HepG2 (cell line): Measurements from ENCODE around the gene CA10. TPM values are rescaled to one million over a fixed set of nuclear protein-coding genes. Genes with fewer than 3 reads are reported as not detected.

Experiments
- ATAC-seq: fragments of 200-7000 bp; cut with Tn5 transposase; 3 replicates; pipeline ENCODE4 v1.9.1; 2020; ENCODE audit warnings: mild to moderate bottlenecking, moderate library complexity
- BruUV-seq: library from RNA; stranded (reverse); fragments of 400-500 nt; replicated peaks from 2 replicates; lab custom pipeline; 2021; lab: Mats Ljungman, UMichigan
- CTCF ChIA-PET: fragments of 300-600 bp; formaldehyde crosslinking; extraction: SDS; loops from one replicate; lab custom pipeline; 2021; ENCODE audit warnings: low total read pairs, inconsistent platforms, low intra/inter-chr PET ratio; lab: Yijun Ruan, JAX
- POLR2A ChIA-PET: fragments of 350-600 bp; sonication (Branson Sonifier 250); formaldehyde crosslinking; loops from one replicate; lab custom pipeline; 2020; ENCODE audit warnings: antibody characterized with exemption, inconsistent platforms; lab: Yijun Ruan, JAX
- DNase-seq: peaks from one replicate; pipeline ENCODE4 v3.0.0-alpha.2; 2015; ENCODE audit warnings: low spot score
- FAIRE-seq: peaks from 3 replicates; lab custom pipeline; 2011; peaks lifted over from hg19 to GRCh38; lab: Jason Lieb, UNC
- H2AFZ ChIP-seq: one replicate; pipeline ENCODE4 v1.6.1; 2011; ENCODE audit warnings: low read length, inconsistent platforms
- H3K27ac ChIP-seq: fragments of 300-600 bp; 3 replicates; pipeline ENCODE4 v1.8.0; 2011; ENCODE audit warnings: mixed run types, mild to moderate bottlenecking, mixed read lengths, low read length, inconsistent platforms; ENCODE audit not compliant: insufficient read depth; ENCODE audit errors: extremely low read length
- H3K27me3 ChIP-seq, 2 experiments: fragments of 200-600 bp in 1 of 2; 2 replicates in 1 of 2; 3 replicates in 1 of 2; pipeline versions ENCODE4 v1.6.0 to v1.8.0; 2011; ENCODE audit warnings: low read length in 2 of 2, mild to moderate bottlenecking in 2 of 2, moderate library complexity in 2 of 2, inconsistent platforms in 1 of 2; ENCODE audit not compliant: insufficient read depth in 2 of 2, control insufficient read depth in 1 of 2
- H3K36me3 ChIP-seq, 2 experiments: fragments of 200-600 bp in 1 of 2; replicated peaks in 1 of 2; 2 replicates in 1 of 2; 3 replicates in 1 of 2; pipeline versions ENCODE4 v1.5.1 to v1.8.0; 2011; ENCODE audit warnings: low read length in 2 of 2, inconsistent platforms in 1 of 2; ENCODE audit not compliant: insufficient read depth in 2 of 2, control insufficient read depth in 1 of 2
- H3K4me1 ChIP-seq: 2 replicates; pipeline ENCODE4 v1.5.1; 2012; ENCODE audit warnings: low read length, inconsistent platforms; ENCODE audit not compliant: insufficient read depth
- H3K4me2 ChIP-seq: 2 replicates; pipeline ENCODE4 v1.6.0; 2011; ENCODE audit warnings: low read depth, low read length, inconsistent platforms
- H3K4me3 ChIP-seq, 3 experiments: fragments of 200-600 bp in 1 of 3; sonication (generic), shearing (Covaris generic) in 1 of 3; replicated peaks in 1 of 3; 2 replicates each; pipeline ENCODE4 v1.5.1; 2011 to 2016; ENCODE audit warnings: low read length in 3 of 3, inconsistent platforms in 2 of 3, low read depth in 2 of 3, mild to moderate bottlenecking in 2 of 3, control low read depth in 1 of 3, mixed read lengths in 1 of 3; ENCODE audit not compliant: insufficient read depth in 1 of 3
- H3K79me2 ChIP-seq: one replicate; pipeline ENCODE4 v1.6.1; 2011; ENCODE audit warnings: low read length, inconsistent platforms; ENCODE audit not compliant: insufficient read depth
- H3K9ac ChIP-seq: 2 replicates; pipeline ENCODE4 v1.6.0; 2011; ENCODE audit warnings: mild to moderate bottlenecking, low read depth, low read length, inconsistent platforms; ENCODE audit not compliant: insufficient read depth
- H3K9me3 ChIP-seq: 2 replicates; pipeline ENCODE4 v1.5.1; 2012; ENCODE audit warnings: mild to moderate bottlenecking, low read length
- H4K20me1 ChIP-seq: 2 replicates; pipeline ENCODE4 v1.6.0; 2011; ENCODE audit warnings: inconsistent platforms, mild to moderate bottlenecking, low read length, moderate library complexity; ENCODE audit not compliant: insufficient read depth
- GABPB1 ChIP-seq: IDR thresholded peaks from 2 replicates; pipeline ENCODE4 v1.6.1; 2016; ENCODE audit warnings: mild to moderate bottlenecking, missing genetic modification reagents, moderate library complexity, missing compliant biosample characterization
- KLF16 ChIP-seq, 2 experiments: sonication (generic) in 1 of 2; formaldehyde crosslinking in 1 of 2; IDR thresholded peaks; 2 replicates each; pipeline versions ENCODE4 v1.6.1 to v1.8.0; 2016 to 2023; ENCODE audit warnings: missing genetic modification reagents in 2 of 2, missing compliant biosample characterization in 1 of 2
- MEIS1 ChIP-seq: sonication (generic); formaldehyde crosslinking; IDR thresholded peaks from 2 replicates; pipeline ENCODE4 v1.9.0; 2021; ENCODE audit warnings: mild to moderate bottlenecking, missing genetic modification reagents, moderate library complexity, borderline replicate concordance
- MIXL1 ChIP-seq: IDR thresholded peaks from 2 replicates; pipeline ENCODE4 v1.6.1; 2016
- SNRNP70 ChIP-seq: fragments of 200-400 bp; formaldehyde crosslinking; IDR thresholded peaks from 2 replicates; pipeline ENCODE4 v1.6.1; 2017; ENCODE audit warnings: mild to moderate bottlenecking, low read depth, low read length, moderate library complexity
- ZNF12 ChIP-seq: sonication (generic); formaldehyde crosslinking; IDR thresholded peaks from 2 replicates; pipeline ENCODE4 v1.5.0; 2020; ENCODE audit warnings: missing genetic modification reagents
- ZNF441 ChIP-seq: sonication (generic); formaldehyde crosslinking; IDR thresholded peaks from 2 replicates; pipeline ENCODE4 v1.7.0; 2021; ENCODE audit warnings: missing genetic modification reagents, borderline replicate concordance
- ZNF780A ChIP-seq: sonication (generic); formaldehyde crosslinking; IDR thresholded peaks from 2 replicates; pipeline ENCODE4 v1.8.0; 2022; ENCODE audit warnings: mild to moderate bottlenecking, missing genetic modification reagents, moderate library complexity
- ZNF878 ChIP-seq: sonication (generic); formaldehyde crosslinking; IDR thresholded peaks from 2 replicates; pipeline ENCODE4 v1.8.1; 2023; ENCODE audit warnings: mild to moderate bottlenecking, missing genetic modification reagents, moderate library complexity
- WGBS: methylation state at CpG from one replicate; pipeline ENCODE4 v1.1.6; 2017; ENCODE audit warnings: low lambda C conversion rate; 5-methylcytosine and 5-hydroxymethylcytosine counted together
- in situ Hi-C: cut with HindIII; loops from 2 replicates; pipeline ENCODE4 v1.10.0; 2017; ENCODE audit warnings: low pct_unique_long_range_greater_than_20kb; ENCODE audit not compliant: extremely low pct_ligation_motif_present
- intact Hi-C: fragments of 100-400 bp; cut with micrococcal nuclease; formaldehyde crosslinking; loops from one replicate; pipeline ENCODE4 v1.10.0; 2022; ENCODE audit not compliant: unreplicated experiment
- polyA plus RNA-seq, 8 experiments: library from polyadenylated mRNA; depleted of rRNA in 3 of 8; stranded (reverse) in 7 of 8; unstranded in 1 of 8; fragments of >200 nt; fragmentation: Illumina TruSeq in 4 of 8; extraction: Trizol in 4 of 8; gene quantifications; 2 replicates each; pipeline versions ENCODE4 v1.2.1 to v1.2.3, GENCODE V29; 2011 to 2016; ENCODE audit warnings: low read depth in 4 of 8, missing spikeins in 1 of 8, mixed read lengths in 1 of 8; ENCODE audit not compliant: insufficient read depth in 1 of 8
- total RNA-seq, 5 experiments: library from RNA; depleted of rRNA; stranded (reverse); fragments of >200 nt; fragmentation: Illumina TruSeq; extraction: Trizol; gene quantifications; 2 replicates each; pipeline ENCODE4 v1.2.3, GENCODE V29; 2016; ENCODE audit warnings: low read depth in 1 of 5
- TF ChIP-seq, protein P1 (sequence below): IDR thresholded peaks from 2 replicates; pipeline ENCODE4 v1.6.1; 2016; ENCODE audit warnings: low read depth, control low read depth
- TF ChIP-seq, protein P2 (sequence below): sonication (generic); formaldehyde crosslinking; IDR thresholded peaks from 2 replicates; pipeline ENCODE4 v1.4.0; 2020; ENCODE audit warnings: mild to moderate bottlenecking, missing genetic modification reagents
- TF ChIP-seq, protein P3 (sequence below): sonication (generic); formaldehyde crosslinking; IDR thresholded peaks from 2 replicates; pipeline ENCODE4 v1.5.0; 2020; ENCODE audit warnings: mild to moderate bottlenecking, missing genetic modification reagents, borderline replicate concordance
- TF ChIP-seq, protein P4 (sequence below): sonication (generic); formaldehyde crosslinking; IDR thresholded peaks from 2 replicates; pipeline ENCODE4 v1.4.0; 2020; ENCODE audit warnings: missing genetic modification reagents
- TF ChIP-seq, protein P5 (sequence below): sonication (generic); formaldehyde crosslinking; IDR thresholded peaks from 2 replicates; pipeline ENCODE4 v1.8.1; 2023; ENCODE audit warnings: missing genetic modification reagents, inconsistent platforms, borderline replicate concordance
- TF ChIP-seq, protein P6 (sequence below): IDR thresholded peaks from 2 replicates; pipeline ENCODE4 v1.6.1; 2016; ENCODE audit warnings: missing compliant biosample characterization, missing genetic modification reagents, borderline replicate concordance

The CA10 gene
- total and polyA plus RNA-seq, 2 of the 13 experiments (the other 11 are each of a cell fraction or from before 2014, with no cell fraction given), result not detected

DNA sequence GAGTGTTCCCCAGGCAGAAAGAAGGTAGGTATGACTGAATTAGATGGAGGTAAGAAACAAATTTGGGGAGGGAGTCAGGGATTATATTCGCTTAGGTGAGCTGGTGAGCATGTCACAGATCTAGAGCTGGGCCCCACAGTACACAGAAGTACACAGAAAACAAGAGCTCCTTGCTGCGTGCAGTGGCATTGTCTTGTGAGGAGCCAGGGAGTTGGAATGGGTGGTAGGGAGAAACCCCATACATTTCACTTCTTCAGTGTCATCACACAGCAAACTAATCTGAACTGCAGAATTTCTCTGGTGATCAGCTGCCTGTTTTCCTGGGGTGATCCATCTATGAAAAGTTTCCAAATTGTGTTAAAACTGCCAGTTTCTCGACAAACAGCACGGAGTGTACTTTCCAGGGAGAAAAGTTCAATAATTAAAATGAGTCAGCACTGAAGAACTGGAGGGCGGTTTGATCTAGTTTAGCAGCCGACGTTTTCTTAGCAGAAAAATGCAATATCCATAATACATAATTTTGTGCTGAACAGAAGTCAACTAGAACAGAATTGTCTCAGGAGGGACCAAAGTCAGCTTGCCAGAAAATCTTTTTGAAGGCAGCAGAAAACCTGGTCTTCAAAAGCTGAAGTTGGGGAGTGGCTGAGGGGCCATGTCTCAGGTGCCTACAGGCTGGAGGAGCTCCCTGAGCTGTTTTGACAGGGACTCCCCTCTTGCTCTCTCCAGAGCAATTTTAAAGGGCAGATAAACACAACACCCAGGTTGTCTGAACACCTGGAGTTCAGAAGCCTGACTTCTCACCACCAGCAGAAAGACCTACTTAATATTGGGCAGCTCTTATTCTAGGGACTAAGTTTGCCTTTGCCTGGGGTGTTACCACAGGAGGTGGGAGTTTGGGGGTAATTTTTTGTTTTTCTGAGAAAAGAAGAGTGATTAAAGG lies 448.6 kb downstream of the CA10 start:
- BruUV-seq, result no TSS peak
- DNase-seq (no peak), ATAC-seq (no peak), FAIRE-seq (no peak)
- ChIA-PET CTCF (no interaction called here), POLR2A (no interaction called here)
- in situ Hi-C loops (no loop called here), intact Hi-C loops (no loop called here)
- Histone ChIP-seq H3K27me3 (0 out of 5 replicates have a peak, but pooled peaks cover 0 to 11% of the 10 kb centered on the region in 2 experiments), H3K27ac (no peak overlapping the region), H4K20me1 (no peaks in the 10 kb centered on the region), H3K4me1 (no peaks in the 10 kb centered on the region), H3K9me3 (no peaks in the 10 kb centered on the region), H3K36me3 (no peaks in the 10 kb centered on the region), H3K4me3 (no peak overlapping the region), H3K4me2 (no peak overlapping the region), H3K9ac (no peak overlapping the region), H3K79me2 (no peaks in the 10 kb centered on the region), H2AFZ (no peak overlapping the region)
- WGBS, result 6% methylated on average over 7 of the region's 7 CpGs
- TF ChIP-seq GABPB1 (CRISPR knock-in tag) (no peak), SNRNP70 (no peak), ZNF12 (CRISPR knock-in tag) (no peak), ZNF780A (CRISPR knock-in tag) (no peak), KLF16 (CRISPR knock-in tag; IDR thresholded peaks at IDR 0.05) (no peak), ZNF441 (CRISPR knock-in tag) (no peak), MIXL1 (CRISPR knock-in tag) (no peak), ZNF878 (CRISPR knock-in tag) (no peak), MEIS1 (CRISPR knock-in tag) (no peak)
- TF ChIP-seq, protein P1, sequence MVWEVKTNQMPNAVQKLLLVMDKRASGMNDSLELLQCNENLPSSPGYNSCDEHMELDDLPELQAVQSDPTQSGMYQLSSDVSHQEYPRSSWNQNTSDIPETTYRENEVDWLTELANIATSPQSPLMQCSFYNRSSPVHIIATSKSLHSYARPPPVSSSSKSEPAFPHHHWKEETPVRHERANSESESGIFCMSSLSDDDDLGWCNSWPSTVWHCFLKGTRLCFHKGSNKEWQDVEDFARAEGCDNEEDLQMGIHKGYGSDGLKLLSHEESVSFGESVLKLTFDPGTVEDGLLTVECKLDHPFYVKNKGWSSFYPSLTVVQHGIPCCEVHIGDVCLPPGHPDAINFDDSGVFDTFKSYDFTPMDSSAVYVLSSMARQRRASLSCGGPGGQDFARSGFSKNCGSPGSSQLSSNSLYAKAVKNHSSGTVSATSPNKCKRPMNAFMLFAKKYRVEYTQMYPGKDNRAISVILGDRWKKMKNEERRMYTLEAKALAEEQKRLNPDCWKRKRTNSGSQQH (CRISPR knock-in tag), result no peak
- TF ChIP-seq, protein P2, sequence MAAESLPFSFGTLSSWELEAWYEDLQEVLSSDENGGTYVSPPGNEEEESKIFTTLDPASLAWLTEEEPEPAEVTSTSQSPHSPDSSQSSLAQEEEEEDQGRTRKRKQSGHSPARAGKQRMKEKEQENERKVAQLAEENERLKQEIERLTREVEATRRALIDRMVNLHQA (CRISPR knock-in tag), result no peak
- TF ChIP-seq, protein P3, sequence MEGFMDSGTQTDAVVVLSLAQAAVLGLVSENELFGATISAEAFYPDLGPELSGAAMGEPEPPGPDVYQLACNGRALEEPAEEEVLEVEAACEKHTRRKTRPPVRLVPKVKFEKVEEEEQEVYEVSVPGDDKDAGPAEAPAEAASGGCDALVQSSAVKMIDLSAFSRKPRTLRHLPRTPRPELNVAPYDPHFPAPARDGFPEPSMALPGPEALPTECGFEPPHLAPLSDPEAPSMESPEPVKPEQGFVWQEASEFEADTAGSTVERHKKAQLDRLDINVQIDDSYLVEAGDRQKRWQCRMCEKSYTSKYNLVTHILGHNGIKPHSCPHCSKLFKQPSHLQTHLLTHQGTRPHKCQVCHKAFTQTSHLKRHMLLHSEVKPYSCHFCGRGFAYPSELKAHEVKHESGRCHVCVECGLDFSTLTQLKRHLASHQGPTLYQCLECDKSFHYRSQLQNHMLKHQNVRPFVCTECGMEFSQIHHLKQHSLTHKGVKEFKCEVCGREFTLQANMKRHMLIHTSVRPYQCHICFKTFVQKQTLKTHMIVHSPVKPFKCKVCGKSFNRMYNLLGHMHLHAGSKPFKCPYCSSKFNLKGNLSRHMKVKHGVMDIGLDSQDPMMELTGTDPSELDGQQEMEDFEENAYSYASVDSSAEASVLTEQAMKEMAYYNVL (CRISPR knock-in tag), result no peak
- TF ChIP-seq, protein P4, sequence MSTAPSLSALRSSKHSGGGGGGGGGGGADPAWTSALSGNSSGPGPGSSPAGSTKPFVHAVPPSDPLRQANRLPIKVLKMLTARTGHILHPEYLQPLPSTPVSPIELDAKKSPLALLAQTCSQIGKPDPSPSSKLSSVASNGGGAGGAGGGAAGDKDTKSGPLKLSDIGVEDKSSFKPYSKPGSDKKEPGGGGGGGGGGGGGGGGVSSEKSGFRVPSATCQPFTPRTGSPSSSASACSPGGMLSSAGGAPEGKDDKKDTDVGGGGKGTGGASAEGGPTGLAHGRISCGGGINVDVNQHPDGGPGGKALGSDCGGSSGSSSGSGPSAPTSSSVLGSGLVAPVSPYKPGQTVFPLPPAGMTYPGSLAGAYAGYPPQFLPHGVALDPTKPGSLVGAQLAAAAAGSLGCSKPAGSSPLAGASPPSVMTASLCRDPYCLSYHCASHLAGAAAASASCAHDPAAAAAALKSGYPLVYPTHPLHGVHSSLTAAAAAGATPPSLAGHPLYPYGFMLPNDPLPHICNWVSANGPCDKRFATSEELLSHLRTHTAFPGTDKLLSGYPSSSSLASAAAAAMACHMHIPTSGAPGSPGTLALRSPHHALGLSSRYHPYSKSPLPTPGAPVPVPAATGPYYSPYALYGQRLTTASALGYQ (CRISPR knock-in tag), result no peak
- TF ChIP-seq, protein P5, sequence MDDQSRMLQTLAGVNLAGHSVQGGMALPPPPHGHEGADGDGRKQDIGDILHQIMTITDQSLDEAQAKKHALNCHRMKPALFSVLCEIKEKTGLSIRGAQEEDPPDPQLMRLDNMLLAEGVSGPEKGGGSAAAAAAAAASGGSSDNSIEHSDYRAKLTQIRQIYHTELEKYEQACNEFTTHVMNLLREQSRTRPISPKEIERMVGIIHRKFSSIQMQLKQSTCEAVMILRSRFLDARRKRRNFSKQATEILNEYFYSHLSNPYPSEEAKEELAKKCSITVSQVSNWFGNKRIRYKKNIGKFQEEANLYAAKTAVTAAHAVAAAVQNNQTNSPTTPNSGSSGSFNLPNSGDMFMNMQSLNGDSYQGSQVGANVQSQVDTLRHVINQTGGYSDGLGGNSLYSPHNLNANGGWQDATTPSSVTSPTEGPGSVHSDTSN (CRISPR knock-in tag), result no peak
- TF ChIP-seq, protein P6, sequence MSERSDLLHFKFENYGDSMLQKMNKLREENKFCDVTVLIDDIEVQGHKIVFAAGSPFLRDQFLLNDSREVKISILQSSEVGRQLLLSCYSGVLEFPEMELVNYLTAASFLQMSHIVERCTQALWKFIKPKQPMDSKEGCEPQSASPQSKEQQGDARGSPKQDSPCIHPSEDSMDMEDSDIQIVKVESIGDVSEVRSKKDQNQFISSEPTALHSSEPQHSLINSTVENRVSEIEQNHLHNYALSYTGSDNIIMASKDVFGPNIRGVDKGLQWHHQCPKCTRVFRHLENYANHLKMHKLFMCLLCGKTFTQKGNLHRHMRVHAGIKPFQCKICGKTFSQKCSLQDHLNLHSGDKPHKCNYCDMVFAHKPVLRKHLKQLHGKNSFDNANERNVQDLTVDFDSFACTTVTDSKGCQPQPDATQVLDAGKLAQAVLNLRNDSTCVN (CRISPR knock-in tag), result no peak
